GM10266 (cell line): ENCODE data around the gene SAFB.

Experiments used
- DNase-seq: peaks from one replicate; pipeline ENCODE4 v3.0.0; 2012; ENCODE audit errors: extremely low spot score
- CTCF ChIP-seq: IDR thresholded peaks from 2 replicates; pipeline ENCODE4 v1.5.1; 2012; ENCODE audit warnings: mild to moderate bottlenecking, low read depth; ENCODE audit not compliant: control insufficient read depth, insufficient read depth; ENCODE audit errors: missing control alignments

SAFB gene

DNA sequence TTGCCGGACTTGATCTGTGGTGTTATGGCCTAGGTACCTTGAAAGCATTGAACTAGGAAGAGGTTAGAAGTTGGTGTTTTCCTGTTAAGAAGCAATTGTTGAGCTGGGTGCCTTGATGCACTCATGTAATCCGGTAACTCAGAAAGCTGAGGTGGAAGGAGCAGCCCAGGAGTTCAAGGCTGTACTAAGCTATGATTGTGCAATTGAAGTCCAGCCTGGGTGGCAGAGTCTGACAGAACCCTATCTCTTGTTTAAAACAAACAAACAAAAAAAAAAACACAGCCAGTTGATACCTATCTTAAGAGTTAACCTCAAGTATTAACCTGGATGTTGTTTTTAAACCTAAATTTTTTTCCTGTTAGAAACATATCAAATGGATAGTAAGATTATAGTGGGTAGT is 19.3 kb downstream of the SAFB start:
- no peak for TF ChIP-seq CTCF
- no peak for DNase-seq

- no peak for TF ChIP-seq CTCF
- no peak for DNase-seq
Measured at GRCh38 chr19:5643060-5643459, 20.2 kb downstream of the SAFB start.

DNA sequence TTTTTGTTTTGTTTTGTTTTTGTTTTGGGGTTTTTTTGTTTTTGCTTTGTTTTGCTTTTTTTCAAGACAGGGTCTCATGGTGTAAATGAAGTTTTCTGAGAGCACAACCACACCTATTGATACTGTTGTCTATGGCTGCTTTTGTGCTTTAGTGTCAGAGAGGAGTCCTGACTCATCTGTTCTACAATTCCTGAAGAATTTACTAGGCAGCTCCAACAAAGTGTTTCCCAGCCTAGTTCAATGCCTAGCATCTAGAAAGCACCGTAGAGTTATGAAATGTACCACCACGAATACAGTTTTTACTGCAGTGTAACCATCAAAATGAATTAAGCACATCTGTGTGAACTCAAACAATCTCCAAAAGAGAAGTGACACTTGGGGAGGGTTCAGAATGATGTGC is 21.2 kb downstream of the SAFB start:
- no peak for TF ChIP-seq CTCF
- DNase-seq: no peak

GRCh38 chr19:5645409-5645808 is 22.5 kb downstream of the SAFB start:
- DNase-seq: no peak
- TF ChIP-seq CTCF: no peak

GRCh38 chr19:5646703-5647102 is 23.8 kb downstream of the SAFB start:
- no peak for TF ChIP-seq CTCF
- no peak for DNase-seq

- TF ChIP-seq CTCF: no peak
- no peak for DNase-seq
Measured at GRCh38 chr19:5648464-5648863, 25.6 kb downstream of the SAFB start.

DNA sequence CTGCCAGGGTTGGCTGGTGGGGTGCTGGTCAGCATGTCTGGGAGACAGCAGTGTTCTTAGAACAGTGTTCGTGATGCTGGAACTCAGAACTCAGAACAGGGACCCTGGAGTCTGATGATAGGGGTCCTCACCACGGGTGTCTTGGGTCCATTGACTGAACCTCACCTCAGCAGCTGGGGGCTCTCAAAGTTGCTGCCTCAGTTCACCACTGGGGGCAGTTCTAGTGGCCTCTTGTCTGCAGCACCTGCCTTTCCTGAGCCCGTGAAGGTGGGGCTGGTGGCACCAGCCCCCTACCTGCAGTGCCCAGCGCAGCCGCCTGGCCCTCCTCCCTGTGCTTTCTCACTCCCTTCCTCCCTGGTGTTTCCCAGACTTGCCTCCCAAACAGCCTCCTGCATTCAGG is 28.5 kb downstream of the SAFB start:
- no peak for DNase-seq
- no peak for TF ChIP-seq CTCF
